ENCODE measurements around the gene B3GNT3.
A peak's percentile ranks its signal among the peaks of the same experiment; 100 is the strongest.

The B3GNT3 gene, protein sequence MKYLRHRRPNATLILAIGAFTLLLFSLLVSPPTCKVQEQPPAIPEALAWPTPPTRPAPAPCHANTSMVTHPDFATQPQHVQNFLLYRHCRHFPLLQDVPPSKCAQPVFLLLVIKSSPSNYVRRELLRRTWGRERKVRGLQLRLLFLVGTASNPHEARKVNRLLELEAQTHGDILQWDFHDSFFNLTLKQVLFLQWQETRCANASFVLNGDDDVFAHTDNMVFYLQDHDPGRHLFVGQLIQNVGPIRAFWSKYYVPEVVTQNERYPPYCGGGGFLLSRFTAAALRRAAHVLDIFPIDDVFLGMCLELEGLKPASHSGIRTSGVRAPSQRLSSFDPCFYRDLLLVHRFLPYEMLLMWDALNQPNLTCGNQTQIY

DNA sequence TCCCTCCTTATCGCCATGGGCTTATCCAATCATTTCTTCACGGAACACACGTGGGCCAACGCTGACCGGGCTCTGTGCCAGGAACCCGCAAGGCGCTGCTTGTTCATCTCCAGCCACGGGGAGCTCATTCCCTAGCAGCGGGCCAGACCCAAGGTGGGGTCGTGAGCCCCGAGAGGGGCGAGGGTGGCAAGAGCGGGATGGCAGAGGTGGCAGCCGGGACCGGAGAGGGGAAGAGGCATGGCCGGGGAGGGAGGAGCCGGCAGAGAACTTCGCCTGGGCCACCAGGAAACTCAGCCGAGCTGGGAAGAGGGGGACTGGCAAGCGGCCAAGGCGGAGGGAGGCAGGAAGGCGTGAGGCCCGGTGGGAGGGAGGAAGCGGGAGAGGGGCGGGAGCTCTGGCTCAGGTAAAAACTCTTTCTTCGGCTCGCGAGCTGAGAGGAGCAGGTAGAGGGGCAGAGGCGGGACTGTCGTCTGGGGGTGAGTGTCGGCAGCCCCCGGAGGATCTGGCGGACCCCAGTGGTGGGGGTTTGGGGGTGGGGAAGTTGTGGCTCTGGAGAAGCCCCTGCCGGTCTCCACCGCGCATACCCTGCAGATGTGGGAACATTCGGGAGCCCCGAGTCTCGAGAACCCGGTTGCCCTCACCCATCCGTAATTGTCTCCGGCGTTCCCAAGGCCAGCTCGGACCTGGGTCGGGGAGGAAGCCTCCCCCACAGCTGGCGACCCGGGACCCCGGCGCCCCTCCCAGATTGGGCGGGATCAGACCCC, at the start of gene B3GNT3:
TSS of gene B3GNT3 (plus strand) at position 408 of the 764 bp plus-strand sequence. CDS start 12,670 bp downstream, outside the sequence.
- DNase-seq = no peak

DNA sequence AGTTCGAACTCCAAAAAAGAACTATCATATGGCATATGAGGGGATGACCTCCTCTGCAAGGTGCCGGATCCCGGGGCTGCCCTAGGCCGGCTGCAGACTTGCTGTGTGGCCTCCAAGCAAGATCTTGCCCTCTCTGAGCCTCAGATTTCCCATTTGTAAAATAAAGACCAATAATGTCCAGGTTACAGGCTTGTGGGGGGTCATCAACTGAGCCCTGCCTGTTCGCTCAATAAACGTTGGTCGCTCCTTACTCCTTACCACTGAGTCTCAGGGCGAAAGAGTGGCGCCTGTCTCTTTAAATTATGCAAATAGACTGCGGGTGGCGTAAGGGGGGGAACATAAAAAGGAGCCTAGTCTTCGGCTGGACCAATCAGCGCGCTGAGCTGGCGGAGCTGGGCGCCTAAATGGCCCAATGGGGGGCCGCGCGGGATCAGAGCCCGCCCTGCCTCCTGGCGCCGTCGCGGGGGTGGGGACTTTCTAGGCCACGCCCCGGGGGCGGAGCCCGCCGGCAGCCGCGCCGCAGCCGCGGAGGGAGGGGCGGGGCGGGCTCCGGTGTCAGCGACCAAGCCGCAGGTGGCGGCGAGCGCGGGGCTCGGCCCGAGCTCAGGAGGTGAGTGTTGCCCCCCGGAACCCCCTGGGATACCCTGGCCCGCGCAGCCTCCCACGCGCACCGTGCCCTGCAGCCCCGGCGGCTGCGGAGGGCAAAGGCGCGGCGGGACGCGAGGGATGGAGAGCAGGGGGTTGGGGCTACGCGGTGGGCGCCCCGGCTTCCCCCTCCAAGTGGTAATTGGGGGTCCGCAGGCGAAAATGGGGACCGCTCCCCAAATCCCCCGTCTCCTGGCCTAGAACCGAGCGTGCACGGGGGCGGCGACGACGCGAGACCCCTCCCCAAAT, 47.5 kb upstream of the B3GNT3 start:
- peak; percentile 96 for DNase-seq

DNA sequence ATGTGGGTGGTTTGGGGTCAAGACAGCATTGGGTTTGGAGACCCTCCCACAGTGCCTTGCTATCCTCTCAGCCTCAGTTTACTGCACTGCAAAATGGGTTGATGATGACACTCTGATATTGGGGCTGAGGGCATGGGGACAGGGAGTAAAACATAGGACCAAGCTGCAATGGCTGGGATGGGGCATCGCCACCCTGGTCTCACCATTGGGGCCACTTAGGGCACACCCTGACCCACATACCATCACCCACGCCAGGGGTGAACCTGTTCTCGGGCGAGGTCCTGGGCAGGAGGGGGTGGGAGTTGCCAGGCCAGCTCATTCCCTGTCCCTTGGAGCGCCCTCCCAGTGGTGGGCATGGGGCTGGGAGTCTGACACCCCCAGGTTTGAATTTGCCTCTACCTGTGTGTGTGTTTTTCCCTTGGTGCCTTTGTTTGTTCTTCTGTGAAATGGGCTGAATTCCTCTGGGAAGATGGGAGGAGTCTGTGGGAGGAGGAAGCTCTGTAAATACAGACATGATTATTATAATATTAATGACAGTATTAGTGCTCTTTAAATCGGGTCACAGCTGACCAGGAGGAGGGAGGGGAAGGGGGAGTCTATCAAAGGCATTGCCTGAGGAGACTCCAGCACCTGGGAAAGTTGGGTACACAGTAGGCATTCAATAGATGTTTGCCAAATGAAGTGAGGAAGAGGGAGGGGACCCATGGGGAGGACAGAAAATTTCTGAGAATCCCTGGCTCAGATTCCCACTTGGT, 45.9 kb upstream of the B3GNT3 start:
- DNase-seq = no peak

DNA sequence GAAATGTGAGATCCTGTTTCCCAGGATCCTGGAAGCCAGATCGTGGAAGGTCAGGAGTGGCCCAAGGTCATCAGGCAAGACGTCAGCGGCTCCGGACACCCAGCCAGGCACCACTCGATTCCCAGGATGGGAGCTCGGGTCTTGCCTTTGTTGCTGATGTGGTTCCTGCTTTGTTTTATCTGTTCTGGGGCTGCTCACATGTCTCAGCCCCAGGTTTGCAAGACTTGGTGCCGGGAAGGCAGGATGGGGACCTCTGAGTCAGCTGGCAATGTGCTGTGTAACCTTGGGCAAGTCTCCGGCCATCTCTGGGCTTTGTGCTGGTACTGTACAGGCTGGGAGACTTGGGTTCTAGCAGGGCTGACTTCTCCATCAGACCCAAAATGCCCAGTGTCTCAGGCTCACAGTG, 45.0 kb upstream of the B3GNT3 start:
- DNase-seq = no peak

DNA sequence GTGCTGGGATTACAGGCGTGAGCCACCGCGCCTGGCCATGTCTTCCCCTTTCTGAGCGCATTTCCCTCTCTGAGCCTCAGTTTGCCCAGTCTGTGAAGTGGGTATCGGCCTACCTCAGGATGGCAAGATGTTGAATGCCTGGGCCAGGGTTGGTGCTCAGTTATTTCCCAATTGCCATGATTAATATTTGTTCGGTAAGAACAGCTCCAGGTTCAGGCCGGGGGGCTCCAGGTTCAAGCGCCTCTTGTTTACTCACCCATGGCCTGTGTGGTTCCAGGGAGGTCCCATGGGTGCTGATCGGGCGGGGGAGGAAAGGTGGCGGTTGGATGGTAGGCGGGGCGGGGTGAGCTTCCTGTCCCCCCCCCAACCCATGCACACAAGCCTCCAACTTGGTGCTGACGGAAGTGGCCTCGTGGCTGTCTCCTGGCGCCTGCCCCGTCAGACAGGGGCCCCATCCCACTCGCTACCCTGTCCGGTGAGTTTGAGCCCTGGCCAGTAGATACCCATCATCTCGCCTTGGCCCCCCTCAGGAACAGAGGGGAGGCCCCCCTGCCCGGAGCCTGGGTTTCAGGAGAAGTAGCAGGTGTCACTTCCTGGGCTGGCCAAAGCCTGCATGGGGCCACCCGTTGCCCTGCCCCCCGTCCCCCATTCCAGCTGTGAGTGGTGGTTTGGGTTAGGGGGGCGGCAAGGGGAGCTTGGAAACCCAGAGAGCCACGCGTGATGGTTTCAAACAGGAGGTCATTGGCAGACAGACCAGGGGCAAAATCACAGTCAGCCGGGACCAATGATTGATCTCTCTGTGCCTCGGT, 43.6 kb upstream of the B3GNT3 start, which contains the start of gene FCHO1:
TSS of gene FCHO1 (plus strand) at position 375 of the 809 bp plus-strand sequence. CDS start 3,688 bp downstream, outside the sequence.
- DNase-seq = peak; percentile 88

DNA sequence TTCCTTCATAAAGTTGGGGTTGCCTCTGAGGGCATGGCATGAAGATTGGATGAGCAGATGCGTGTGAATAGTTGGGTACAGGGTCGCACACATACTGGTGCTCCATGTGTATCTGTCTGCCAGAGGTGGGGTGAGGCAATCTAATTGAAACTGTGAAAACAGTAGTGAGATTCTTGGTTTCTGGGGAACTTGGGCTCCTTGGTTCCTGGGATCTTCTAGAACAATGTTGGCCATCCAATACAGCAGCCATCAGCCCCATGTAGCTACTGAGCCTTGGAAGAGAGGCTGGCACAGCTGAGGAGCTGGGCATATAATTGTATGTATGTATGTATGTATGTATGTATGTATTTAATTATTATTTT, 43.0 kb upstream of the B3GNT3 start:
- no peak for DNase-seq

DNA sequence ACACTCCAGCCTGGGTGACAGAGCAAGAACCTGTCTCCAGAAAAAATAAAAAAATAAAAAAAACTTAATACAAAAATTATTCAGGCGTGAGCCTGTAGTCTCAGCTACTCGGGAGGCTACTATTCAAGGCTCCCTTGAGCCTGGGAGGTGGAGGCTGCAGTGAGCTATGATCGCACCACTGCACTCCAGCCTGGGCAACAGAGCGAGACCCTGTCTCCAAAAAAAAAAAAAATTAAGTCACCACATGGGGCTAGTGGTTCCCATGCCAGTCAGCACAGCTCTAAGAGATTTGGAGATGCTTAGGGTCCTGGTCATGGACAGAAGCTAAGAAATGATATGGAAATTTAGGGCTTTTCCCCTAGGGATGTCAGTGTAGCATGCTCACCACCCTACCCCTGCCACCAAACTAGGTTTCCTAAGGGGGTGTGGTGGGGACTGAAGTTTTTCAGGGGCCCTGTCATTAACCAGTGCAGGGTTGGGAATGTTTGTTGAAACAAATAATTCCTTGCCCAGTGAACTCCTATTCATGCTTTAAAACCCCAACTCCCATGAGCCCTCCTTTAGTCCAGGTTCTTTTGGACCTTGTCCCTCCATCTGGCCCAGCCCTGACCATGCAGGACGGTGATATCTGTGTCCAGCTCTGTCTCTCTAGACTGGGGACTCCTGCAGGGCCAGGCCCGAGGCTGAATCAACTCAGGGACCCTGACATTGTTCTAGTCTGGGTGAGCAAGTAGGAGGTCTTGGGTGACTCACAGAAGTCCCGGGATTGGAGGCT, 41.9 kb upstream of the B3GNT3 start:
- DNase-seq = no peak

DNA sequence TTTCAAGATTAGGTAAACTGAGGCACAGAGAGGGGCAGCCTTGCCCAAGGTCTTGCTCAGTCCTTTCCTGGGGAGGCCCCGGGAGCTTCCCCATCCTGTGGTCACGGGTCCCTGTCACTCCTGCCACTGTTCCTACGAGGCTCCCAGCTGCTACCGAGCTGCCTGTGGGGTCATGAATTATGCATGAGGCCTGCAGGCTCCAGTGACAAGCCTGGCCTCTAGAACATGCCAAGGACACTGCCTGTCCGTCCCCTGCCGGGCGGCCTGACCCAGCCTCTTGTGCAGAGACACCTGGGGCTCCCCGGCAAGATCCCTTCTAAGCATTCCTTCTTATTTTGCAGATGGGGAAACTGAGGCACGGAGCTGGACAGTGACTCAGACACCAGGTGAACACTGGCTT, 41.0 kb upstream of the B3GNT3 start:
- DNase-seq = no peak

DNA sequence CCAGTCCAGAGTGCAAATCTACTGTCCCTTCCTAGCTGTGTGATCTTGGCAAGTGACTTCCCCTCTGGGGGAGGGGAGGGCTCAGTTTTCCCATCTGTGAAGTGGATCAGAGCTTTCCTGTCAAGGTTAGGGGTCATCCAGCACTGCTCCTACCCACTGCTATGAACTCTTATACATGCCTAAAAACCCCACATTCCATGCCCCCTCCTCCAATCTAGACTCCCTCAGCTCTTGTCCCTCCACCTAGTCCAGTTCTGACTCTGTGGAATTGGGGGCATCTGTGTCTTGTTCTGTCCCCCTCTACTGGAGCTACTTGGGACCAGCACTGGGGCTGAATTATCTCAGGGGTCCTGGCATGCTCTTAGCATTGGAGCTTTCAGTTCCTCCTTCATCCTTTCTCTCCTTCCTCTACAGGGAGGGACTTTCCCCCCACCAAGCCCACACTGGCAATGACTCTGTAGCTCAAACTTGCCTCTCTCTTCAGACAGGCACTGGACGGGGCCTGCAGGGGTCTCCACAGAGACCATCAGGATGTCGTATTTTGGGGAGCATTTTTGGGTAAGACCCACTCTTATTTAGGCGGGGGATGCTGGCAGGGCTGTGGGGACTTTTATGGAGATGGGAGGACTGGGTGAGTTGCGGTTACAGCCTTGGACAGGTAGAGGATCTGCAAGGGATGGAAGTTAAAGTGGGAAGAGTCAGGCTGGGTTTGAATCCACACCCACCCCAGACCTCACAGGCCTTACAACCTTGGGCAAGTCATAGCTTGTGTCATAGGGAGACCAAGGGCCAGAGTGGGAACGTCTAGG, 40.1 kb upstream of the B3GNT3 start:
- DNase-seq = no peak

DNA sequence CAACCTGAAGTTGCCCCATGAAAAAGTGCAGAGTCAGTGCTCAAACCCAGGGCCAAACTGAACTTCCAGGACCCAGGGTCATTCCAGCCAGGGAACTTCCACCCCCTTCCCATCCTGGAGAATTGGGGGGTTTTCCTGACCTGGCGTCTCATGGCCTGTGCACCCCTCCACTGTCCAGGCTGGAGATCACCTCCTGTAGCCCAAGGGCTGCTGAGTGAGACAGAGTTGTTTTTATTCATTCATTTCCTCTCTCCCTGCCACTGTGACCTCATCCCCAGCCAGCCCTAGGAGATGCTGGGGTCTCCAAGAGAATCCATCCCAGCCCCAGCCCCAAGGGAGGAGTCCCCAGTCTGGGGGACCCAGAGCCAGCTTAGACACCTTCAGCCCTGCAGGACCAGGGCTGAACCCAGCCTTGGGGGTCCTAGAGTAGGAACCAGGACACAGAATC, 39.5 kb upstream of the B3GNT3 start:
- DNase-seq = no peak

DNA sequence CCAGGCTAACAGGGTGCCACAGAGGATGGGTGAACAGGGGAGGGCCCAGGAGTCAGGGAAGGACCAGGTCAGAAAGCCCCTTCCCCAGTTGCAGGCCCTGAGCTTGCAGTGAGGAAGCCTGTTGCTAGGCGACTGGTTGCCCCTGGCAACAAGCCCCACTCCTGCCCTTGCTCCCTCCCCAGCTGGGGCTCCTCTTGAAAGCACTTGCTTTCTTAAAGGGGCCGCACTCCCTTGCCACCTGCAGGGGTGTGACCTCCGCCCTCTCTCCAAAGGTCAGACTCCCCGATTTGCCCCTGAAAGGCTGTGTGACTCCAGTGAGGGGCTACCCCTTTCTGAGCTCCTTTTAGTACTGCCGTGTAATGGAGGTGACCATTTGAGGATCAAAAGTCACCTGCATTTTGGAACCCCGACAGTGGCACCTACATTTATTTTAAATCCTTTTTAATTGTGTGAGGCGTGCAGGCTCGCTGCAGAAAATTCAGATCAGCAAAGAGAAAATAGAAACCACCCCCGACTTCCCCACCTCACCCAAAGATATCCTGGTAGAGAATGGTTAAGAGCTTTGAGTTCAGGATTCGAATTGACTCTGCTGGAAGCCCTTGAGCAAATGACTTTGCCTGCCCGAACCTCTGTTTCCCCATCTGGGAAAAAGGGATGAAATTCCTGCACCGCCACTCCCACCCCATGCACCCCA, 38.8 kb upstream of the B3GNT3 start:
- peak; percentile 46 for DNase-seq

DNA sequence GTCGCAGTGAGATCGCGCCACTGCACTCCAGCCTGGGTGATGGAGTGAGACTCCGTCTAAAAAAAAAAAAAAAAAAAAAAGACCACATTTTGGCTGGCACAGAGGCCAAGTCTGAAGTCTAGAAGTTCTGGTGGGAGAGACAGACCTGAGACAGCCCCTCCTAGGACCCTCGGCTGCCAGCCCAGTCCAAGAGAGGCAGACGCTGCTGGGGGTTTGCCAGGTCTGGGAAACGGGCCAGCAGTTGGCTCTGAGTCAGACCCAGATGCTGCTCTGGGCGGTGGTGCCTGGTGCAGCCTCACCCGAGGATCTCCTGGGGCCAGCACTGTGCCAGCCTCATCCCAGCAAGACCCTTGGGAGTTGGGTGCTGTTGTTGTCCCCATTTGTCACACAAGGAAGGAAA, 37.8 kb upstream of the B3GNT3 start:
- no peak for DNase-seq

DNA sequence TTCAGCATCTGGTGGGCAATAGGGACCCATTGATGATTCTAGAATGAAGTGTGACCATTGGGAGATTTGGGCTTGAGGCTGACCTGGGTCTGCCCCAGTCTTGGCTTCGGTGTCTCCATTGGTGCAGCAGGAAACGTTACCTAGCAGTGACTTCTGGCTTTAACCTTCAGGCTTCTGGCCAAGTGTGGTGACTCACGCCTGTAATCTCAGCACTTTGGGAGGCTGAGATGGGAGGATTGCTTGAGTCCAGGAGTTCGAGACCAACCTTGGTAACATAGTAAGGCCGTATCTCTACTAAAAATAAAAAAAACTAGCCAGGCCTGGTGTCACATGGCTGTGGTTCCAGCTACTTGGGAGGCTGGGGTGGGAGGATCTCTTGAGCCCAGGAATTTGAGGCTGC, 36.4 kb upstream of the B3GNT3 start:
- no peak for DNase-seq

DNA sequence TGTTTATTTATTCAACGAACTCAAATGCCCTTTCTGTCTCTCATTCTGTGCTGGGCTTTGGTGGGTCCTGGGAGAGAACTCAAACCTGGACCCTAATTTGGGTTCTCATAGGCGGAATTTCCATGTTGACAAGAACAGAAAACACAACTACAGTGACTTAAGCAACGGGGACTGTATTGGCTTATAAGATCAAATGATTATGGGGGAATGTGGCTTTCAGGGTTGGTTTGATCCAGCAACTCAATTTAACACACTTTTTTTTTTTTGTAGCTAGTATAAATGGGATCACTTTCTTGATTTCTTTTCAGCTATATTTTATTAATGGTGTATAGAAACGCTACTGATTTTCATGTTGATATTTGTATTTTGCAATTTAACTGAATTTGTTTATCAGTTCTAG, 33.8 kb upstream of the B3GNT3 start:
- DNase-seq = no peak

DNA sequence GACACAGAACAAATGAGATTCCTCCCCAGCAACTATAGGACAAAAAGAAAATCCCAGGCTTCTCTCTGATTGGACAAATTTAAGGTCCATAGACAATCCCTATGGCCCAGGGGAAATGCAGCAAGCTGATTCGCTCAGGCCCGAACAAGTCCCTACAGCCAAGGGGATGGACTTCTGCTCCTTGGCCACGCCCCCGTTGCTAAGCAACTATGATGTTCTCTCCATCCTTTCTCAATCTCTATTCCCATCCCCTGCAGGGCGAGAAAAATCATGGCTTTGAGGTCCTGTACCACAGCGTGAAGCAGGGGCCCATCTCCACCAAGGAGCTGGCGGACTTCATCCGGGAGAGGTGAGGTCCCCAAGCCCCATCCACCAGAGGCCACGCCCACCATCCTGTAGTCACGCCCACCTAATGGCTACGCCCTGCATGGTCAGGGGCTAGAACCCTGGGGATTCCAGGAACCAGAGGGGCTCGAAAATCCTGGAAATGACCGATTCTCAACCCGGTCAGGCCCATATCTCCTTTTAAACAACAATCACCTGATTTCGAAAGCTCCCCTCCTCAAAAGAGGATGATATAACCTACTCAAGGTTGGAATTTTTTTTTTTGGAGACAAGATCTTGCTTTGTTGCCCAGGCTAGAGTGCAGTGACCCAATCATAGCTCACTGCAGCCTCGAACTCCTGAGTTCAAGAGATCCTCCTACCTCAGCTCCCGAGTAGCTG, 32.3 kb upstream of the B3GNT3 start:
- DNase-seq = no peak

DNA sequence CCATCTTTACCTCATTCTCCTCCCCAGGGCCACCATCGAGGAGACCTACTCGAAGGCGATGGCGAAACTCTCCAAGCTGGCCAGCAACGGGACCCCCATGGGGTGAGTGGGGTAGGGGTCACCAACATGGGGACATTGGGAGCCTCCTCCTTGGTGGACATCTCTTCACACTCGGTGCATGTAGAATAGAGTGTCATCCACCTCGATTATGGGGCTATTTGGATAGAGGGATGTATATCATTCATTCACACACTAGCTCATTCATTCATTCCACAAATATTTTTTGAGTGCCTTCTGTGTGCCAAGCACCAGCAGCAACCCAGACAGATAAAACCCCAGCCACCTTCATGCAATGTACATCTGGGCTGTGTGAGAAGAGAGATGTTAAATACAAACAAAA, 30.6 kb upstream of the B3GNT3 start:
- no peak for DNase-seq

DNA sequence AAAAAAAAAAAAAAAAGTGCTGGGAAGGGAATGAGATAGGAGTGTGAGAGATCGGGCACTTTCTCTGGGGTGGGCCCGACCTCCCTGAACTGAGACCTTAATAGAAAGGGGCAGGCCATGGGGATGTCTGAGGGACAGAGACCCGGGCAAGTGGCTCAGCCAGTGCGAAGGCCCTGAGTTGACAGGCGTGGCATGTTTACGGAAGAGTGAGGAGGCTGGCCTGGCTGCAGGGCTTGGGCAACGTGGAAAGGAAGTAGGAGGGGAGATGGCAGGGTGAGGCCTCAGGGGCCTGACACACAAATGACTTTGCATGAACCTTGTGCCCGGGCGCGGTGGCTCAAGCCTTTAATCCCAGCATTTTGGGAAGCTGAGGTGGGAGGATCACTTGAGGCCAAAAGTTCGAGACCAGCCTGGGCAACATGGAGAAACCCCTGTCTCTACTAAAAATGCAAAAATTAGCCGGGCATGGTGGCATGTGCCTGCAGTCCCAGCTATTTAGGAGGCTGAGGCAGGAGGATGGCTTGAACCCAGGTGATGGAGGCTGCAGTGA, 29.8 kb upstream of the B3GNT3 start:
- DNase-seq = no peak

DNA sequence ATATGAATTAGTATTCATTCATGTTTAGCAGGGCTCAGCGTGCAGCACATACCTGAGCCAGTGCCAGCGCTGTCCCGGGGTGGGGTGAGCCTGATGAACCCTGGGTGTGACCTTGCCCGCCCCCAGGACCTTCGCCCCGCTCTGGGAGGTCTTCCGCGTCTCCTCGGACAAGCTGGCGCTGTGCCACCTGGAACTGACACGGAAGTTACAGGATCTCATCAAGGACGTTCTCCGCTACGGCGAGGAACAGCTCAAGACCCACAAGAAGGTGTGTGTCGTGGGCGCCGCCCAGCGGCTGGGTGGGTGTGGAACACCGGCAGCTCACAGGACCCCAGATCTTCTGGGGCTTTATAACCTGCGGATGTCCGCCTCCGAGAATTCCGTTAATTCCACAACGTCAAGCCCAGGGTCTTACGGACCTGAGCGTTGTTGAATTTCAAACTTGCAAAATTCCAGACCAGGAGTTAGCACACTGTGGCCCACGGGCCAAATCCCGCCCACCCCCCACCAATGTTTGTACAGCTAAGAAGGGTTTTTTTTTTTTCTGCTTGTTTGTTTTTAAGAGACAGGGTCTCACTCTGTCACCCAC, 28.3 kb upstream of the B3GNT3 start:
- DNase-seq = peak; percentile 45

Measured in CD4-positive, alpha-beta T cell treated with Interleukin-10 for 1 hour (primary cell).